Adipocyte (in vitro differentiated cells): ENCODE results near the gene BEST4.
"Not testable (repeated sequence)": the region's sequence is repeated elsewhere in the genome, so short reads cannot be mapped to it uniquely, and the experiment has no call there.

Experiments used
- DNase-seq: peaks from one replicate; pipeline ENCODE4 v3.0.0-alpha.2; 2015; ENCODE audit warnings: low read depth
- H3K27me3 ChIP-seq: replicated peaks from 2 replicates; pipeline ENCODE4 v1.7.0; 2013; ENCODE audit warnings: mild to moderate bottlenecking, low read length, moderate library complexity; ENCODE audit not compliant: control insufficient read depth, insufficient read depth
- H3K36me3 ChIP-seq: 2 replicates; pipeline ENCODE4 v1.7.0; 2013; ENCODE audit warnings: low read length, mild to moderate bottlenecking, moderate library complexity; ENCODE audit not compliant: control insufficient read depth, insufficient read depth, severe bottlenecking
- H3K4me1 ChIP-seq: 2 replicates; pipeline ENCODE4 v1.7.0; 2013; ENCODE audit warnings: mild to moderate bottlenecking, low read length, moderate library complexity; ENCODE audit not compliant: control insufficient read depth, insufficient read depth
- H3K4me3 ChIP-seq: 2 replicates; pipeline ENCODE4 v1.7.0; 2013; ENCODE audit warnings: mild to moderate bottlenecking, low read length, moderate library complexity
- H3K9ac ChIP-seq: 2 replicates; pipeline ENCODE4 v1.7.0; 2013; ENCODE audit warnings: mild to moderate bottlenecking, low read length, moderate library complexity
- H3K9me3 ChIP-seq: 2 replicates; pipeline ENCODE4 v1.7.0; 2013; ENCODE audit warnings: mild to moderate bottlenecking, low read length, moderate library complexity; ENCODE audit not compliant: control insufficient read depth

BEST4 gene

DNA sequence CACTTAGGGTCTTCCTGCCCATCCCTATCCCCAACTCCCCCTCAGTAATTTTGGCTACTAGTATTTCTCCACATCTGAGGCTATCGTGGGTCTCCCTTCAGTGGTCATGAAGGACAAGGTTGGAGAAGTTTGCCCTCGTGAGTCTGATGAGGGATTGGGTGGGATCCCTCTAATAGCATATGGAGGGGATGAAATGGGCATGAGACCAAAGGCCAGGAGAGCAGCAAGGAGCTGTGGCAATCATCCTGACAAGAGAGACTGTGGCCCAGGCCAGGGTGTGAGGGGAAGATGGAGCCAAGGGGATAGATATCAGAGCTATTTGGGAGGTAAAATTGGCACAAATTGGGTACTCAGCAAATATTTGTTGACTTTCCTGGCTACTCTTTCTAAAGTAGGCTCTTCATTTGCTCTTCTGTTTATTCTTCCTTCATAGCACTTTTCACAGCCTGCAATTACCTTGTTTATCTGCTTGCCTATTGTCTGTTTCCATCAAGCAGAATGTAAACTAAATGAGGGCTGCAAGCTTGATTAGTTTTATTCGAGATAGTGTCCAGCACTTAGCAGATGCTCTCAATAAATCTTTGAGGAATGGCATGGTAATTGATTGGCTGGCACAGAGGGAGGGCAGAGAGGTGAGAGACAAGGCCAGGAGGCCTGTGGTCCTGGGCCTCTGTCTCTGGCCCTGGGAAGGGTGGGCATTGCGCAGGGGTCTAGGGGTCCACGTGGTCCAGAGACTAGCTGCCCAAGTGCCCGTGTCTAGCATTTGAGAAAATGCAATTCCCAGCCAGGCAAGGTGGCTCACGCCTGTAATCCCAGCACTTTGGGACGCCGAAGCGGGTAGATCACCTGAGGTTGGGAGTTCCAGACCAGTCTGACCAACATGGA lies 10.8 kb upstream of the BEST4 start:
- Histone ChIP-seq H3K4me3 (no peak overlapping the region), H3K4me1 (peaks cover 18% of the 10 kb centered on the region), H3K9me3 (no peaks in the 10 kb centered on the region), H3K9ac (peak overlapping the region; percentile 30), H3K36me3 (peaks cover 12% of the 10 kb centered on the region), H3K27me3 (no peaks in the 10 kb centered on the region)
- no peak for DNase-seq

DNA sequence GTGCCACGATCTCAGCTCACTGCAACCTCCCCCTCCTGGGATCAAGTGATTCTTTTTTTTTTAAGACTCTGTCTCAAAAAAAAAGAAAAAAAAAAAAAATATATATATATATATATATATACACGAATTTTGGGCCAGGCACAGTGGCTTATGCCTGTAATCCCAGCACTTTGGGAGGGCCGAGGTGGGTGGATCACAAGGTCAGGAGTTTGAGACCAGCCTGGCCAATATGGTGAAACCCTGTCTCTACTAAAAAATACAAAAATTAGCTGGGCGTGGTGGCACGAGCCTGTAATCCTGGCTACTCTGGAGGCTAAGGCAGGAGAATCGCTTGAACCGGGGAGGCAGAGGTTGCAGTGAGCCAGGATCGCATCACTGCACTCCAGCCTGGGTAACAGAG lies 9.9 kb upstream of the BEST4 start:
- H3K27me3 ChIP-seq, H3K9ac ChIP-seq, H3K36me3 ChIP-seq, H3K4me3 ChIP-seq, DNase-seq, H3K9me3 ChIP-seq: not testable (repeated sequence)
- peaks cover 15% of the 10 kb centered on the region for H3K4me1 ChIP-seq

DNA sequence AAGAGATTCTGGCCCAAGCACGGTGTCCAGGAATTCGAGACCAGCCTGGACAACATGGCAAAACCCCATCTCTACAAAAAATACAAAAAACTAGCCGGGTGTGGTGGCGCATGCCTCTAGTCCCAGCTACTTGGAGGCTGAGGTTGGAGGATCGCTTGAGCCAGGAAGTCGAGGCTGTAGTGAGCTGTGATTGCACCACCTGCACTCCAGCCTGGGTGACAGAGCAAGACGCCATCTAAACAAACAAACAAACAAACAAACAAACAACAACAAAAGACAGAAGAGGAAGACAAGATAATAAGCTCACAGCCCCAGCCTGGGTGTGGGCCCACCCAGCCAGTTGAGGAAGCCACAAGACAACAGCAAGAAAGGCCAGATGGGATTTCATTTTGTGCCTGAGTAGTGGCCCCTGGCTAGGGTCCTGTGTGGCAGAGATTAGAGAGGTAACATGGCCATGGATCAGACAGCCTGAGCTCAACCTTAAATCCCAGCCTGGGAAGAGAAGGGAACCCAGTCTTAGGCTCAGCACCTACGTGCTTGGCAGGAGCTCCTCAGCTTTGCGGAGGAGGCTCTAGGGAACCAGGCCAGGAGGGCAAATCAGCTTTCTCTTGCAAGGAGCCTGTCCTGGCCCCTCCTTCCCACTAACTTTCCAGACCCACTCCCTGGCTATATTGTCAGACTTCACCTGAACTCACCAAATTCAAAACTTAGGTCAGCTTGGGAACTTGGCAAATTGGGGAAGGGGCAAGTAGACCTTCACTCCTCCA lies 4.9 kb upstream of the BEST4 start:
- no peaks in the 10 kb centered on the region for H3K9me3 ChIP-seq
- H3K4me3 ChIP-seq, result no peak overlapping the region
- DNase-seq, result no peak
- no peaks in the 10 kb centered on the region for H3K36me3 ChIP-seq
- no peaks in the 10 kb centered on the region for H3K4me1 ChIP-seq
- no peaks in the 10 kb centered on the region for H3K27me3 ChIP-seq
- no peak overlapping the region for H3K9ac ChIP-seq

DNA sequence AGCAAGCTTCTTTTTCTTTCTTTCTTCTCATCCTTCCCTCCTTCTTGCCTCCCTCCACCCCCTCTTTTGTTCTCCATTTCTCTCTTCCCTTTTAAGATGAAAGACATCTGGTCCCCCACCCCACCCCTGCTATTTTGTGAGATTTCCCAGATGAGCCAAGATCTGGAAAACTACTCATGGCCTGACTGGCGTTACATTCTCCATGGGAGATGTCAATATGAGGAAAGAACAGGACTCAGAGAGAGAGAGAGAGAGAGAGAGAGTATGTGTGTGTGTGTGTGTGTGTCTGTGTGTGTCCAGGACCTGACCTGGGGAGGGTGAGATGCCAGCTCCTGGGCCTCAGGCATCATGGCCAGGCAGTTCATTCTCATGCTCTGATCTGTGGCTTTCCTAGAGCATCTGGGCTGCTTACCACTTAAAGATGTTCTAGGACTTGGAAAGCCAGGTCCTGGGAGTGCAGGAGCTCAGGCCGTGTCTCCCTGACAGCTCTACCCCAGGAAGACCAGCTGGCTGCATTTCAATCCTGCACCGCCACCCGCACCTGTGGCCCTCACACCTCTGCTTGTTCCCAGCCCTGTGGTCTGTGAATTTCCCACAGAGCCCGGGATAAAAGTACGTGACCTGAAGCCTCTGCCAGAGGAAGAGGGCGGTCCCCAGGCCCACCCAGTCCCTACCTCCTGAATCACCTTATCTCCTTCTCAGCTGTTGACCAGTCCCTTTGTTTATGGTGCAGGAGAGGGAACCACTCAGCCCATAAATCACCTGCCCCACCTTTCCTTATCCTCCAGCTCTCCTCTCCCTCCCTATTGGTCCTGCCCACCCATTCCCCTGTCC lies 3.2 kb upstream of the BEST4 start:
- H3K9ac ChIP-seq, result no peak overlapping the region
- H3K9me3 ChIP-seq, result no peaks in the 10 kb centered on the region
- H3K27me3 ChIP-seq, result no peaks in the 10 kb centered on the region
- H3K4me1 ChIP-seq, result peaks cover 2% of the 10 kb centered on the region
- DNase-seq, result no peak
- H3K36me3 ChIP-seq, result no peaks in the 10 kb centered on the region
- H3K4me3 ChIP-seq, result no peak overlapping the region

GRCh38 chr1:44787506-44787905 lies 464 bp downstream of the BEST4 start:
- H3K9ac ChIP-seq, result no peak overlapping the region
- H3K9me3 ChIP-seq, result no peaks in the 10 kb centered on the region
- H3K4me3 ChIP-seq, result no peak overlapping the region
- no peaks in the 10 kb centered on the region for H3K36me3 ChIP-seq
- no peaks in the 10 kb centered on the region for H3K27me3 ChIP-seq
- peaks cover 12% of the 10 kb centered on the region for H3K4me1 ChIP-seq
- DNase-seq, result no peak

DNA sequence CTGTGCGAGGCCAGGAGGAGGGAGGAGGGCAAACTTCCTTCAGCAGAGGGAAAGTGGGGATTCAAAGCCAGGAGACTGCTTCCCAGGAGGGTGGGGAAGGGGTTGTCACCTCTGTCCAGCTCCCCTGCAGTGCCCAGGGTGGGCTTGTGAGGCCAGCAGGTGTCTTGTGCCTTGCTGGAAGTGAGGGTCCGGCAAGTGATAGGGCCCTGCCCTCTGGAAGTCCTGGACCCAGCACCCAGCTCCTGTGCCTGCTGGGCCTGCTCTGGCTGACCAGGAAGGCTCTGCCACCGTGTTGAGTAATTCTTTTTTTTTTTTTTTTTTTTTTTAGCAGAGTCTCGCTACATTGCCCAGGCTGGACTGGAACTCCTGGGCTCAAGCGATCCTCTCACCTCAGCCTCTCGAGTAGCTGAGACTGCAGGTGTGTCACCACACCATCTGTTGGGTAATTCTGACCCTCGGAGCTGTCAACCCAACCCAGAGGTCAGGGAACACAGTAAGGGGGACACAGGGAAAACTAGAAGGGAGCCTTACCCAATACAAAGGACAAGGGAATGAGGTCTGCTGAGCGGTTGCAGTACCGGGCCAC lies 1.0 kb downstream of the BEST4 start:
- Histone ChIP-seq H3K4me3 (no peak overlapping the region), H3K27me3 (no peaks in the 10 kb centered on the region)
- DNase-seq, result no peak

DNA sequence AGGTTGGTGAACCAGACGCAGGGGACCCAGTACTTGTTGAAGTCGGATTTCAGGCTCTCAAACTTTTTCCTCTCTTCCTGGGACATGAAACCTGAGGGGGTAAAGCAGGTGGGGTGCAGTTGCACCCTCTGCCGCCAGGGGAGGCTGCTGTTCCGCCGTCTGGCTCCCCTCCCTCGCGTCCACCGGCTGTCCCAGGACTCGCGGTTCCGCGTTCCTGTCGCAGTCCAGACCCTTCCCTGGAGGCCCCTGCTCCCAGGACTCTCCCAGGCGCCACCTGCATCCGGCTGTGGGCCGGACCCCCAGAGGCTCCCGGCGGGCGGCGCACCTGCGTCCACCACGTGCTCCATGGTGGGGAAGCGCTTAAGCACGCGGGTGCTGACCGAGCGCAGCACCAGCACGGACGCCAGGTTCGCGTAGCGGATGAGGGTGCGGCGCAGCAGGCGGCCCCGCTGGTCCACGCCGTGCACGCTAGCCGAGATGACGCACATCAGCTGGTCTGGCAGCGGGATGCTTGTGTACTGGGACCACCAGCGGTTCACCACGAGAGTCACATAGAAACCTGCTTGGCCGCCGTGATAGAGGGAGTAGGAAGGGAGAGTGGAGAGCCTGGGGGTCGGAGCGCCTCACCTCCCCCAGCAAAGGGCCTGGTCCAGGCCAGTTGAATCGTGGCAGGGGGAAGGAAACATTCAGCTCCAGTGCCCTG lies 1.7 kb downstream of the BEST4 start:
- H3K9me3 ChIP-seq, result no peaks in the 10 kb centered on the region
- H3K27me3 ChIP-seq, result no peaks in the 10 kb centered on the region
- peak overlapping the region; percentile 27 for H3K9ac ChIP-seq
- H3K36me3 ChIP-seq, result peaks cover 3% of the 10 kb centered on the region
- H3K4me3 ChIP-seq, result peak overlapping the region; percentile 69
- DNase-seq, result peak; percentile 70
- peaks cover 12% of the 10 kb centered on the region for H3K4me1 ChIP-seq

More for the DNA sequence above, 1.0 kb downstream of the BEST4 start:
- no peaks in the 10 kb centered on the region for H3K36me3 ChIP-seq
- H3K9ac ChIP-seq, result no peak overlapping the region
- peaks cover 12% of the 10 kb centered on the region for H3K4me1 ChIP-seq
- H3K9me3 ChIP-seq, result no peaks in the 10 kb centered on the region

DNA sequence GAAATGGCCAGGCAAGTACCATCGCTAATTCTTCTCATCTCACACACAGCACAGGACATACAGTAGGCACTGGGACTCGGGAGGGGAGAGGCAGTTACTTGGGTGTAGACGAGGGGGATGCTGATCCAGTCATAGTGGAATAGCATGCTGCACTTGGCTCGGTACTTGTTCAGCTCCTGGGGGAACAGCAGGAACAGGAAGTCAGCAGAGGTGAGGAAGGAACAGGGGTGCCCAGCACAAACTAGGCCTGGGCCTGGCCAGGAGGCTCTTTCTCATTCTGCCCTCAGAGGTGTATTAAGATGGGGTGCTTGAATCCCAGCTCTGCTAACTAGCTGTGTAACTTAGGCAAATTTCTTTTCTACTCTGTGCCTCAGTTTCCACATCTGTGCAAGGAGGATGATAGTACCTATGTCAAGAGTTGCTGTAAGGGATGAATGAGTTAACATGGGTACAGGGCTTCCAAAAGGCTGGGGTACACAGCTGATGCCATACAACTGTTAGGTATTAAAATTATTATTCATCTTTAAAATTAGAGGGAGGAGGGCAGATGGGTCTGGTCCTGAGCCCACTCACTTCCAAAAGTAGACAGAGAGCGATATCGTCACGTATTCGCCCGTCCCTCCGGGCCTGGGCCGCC lies 2.4 kb downstream of the BEST4 start:
- DNase-seq, result no peak
- Histone ChIP-seq H3K9ac (no peak overlapping the region), H3K4me1 (peaks cover 12% of the 10 kb centered on the region), H3K9me3 (no peaks in the 10 kb centered on the region), H3K4me3 (peak overlapping the region; percentile 69), H3K36me3 (peaks cover 9% of the 10 kb centered on the region), H3K27me3 (no peaks in the 10 kb centered on the region)

GRCh38 chr1:44785029-44785380 lies 3.0 kb downstream of the BEST4 start:
- no peak overlapping the region for H3K4me3 ChIP-seq
- H3K9me3 ChIP-seq, result no peaks in the 10 kb centered on the region
- H3K9ac ChIP-seq, result no peak overlapping the region
- no peaks in the 10 kb centered on the region for H3K27me3 ChIP-seq
- peaks cover 15% of the 10 kb centered on the region for H3K36me3 ChIP-seq
- DNase-seq, result no peak
- peaks cover 12% of the 10 kb centered on the region for H3K4me1 ChIP-seq
